Hepatic stellate cell (primary cell): ENCODE measurements around the gene OPA1.
"Not testable (repeated sequence)": the region's sequence is repeated elsewhere in the genome, so short reads cannot be mapped to it uniquely, and the experiment has no call there.

Experiments
- DNase-seq: peaks from one replicate; pipeline ENCODE4 v3.0.0; 2011; ENCODE audit warnings: low spot score

Gene OPA1

GRCh38 chr3:193590088-193590856 lies 2.7 kb upstream of the OPA1 start:
- no peak for DNase-seq

- DNase-seq: peak; percentile 11
Measured at GRCh38 chr3:193593668-193594030, 641 bp downstream of the OPA1 start.

GRCh38 chr3:193594946-193595689 lies 2.1 kb downstream of the OPA1 start:
- DNase-seq: no peak

- no peak for DNase-seq
Measured at GRCh38 chr3:193595939-193596487, 3.0 kb downstream of the OPA1 start.

- no peak for DNase-seq
Measured at GRCh38 chr3:193598202-193598601, 5.2 kb downstream of the OPA1 start.

- DNase-seq: no peak
Measured at GRCh38 chr3:193599393-193599792, 6.4 kb downstream of the OPA1 start.

GRCh38 chr3:193605876-193606275 lies 12.9 kb downstream of the OPA1 start:
- peak; percentile 37 for DNase-seq

- DNase-seq: not testable (repeated sequence)
Measured at GRCh38 chr3:193606892-193607291, 13.9 kb downstream of the OPA1 start.

- not testable (repeated sequence) for DNase-seq
Measured at GRCh38 chr3:193610516-193610915, 17.5 kb downstream of the OPA1 start.

- no peak for DNase-seq
Measured at GRCh38 chr3:193614430-193614829, 21.4 kb downstream of the OPA1 start.

- DNase-seq: no peak
Measured at GRCh38 chr3:193617628-193618027, 24.6 kb downstream of the OPA1 start.

GRCh38 chr3:193620057-193620456 lies 27.0 kb downstream of the OPA1 start:
- DNase-seq: no peak

- DNase-seq: peak; percentile 3
Measured at GRCh38 chr3:193620650-193621049, 27.6 kb downstream of the OPA1 start.

- no peak for DNase-seq
Measured at GRCh38 chr3:193621127-193621526, 28.1 kb downstream of the OPA1 start.

- no peak for DNase-seq
Measured at GRCh38 chr3:193630005-193630404, 37.0 kb downstream of the OPA1 start.

GRCh38 chr3:193637831-193638230 lies 44.8 kb downstream of the OPA1 start:
- DNase-seq: no peak

GRCh38 chr3:193638833-193639232 lies 45.8 kb downstream of the OPA1 start:
- DNase-seq: no peak

- no peak for DNase-seq
Measured at GRCh38 chr3:193640165-193640715, 47.2 kb downstream of the OPA1 start.

GRCh38 chr3:193640728-193641439 lies 47.9 kb downstream of the OPA1 start:
- no peak for DNase-seq

GRCh38 chr3:193641440-193641775 lies 48.4 kb downstream of the OPA1 start:
- DNase-seq: no peak

GRCh38 chr3:193645806-193646205 lies 52.8 kb downstream of the OPA1 start:
- DNase-seq: no peak

- DNase-seq: no peak
Measured at GRCh38 chr3:193648542-193649076, 55.6 kb downstream of the OPA1 start.
